Measurements from ENCODE around the gene ARHGEF40.
A peak's percentile ranks its signal among the peaks of the same experiment; 100 is the strongest.

ARHGEF40 gene

DNA sequence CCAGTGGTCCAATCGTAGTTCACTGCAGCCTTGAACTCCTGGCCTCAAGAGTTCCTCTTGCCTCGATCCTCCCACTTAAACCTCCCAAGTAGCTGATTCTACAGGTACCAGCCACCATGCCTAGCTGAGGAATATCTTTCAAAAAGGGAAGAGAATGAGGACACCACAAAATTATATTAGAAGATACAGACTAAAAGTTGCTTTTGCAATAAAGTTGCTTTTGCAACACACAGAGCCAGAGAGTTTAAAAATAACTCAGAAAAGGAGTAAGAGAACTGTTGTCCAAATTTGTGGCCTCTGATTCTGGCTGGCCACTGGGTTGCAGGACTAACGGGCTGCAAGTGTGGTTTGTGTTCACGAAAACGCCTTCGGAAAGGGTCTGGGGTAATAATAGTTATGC, 50.6 kb downstream of the ARHGEF40 start:
- no peak overlapping the region for H3K27ac ChIP-seq
- TF ChIP-seq CTCF (conservative IDR thresholded peaks at IDR 0.05): no peak
- no peak for TF ChIP-seq ZFX (IDR thresholded peaks at IDR 0.05)

DNA sequence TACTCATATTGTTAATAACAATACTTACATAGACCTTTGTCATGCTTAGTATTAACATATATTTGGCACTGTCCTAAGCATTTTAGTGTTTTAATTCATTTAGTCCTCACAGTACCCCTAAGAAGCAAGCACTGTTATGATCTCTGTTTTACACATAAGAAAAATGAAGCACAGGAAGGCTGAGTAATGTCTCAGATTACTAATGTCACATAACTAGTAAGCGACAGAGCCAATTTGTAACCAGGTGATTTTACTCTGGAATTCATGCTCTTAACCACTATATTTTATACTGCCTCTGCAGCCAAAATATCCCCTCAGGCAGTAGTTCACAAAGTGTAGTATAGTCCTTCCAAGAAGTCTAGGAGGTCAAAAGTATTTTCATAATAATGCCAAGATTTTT, 51.0 kb downstream of the ARHGEF40 start:
- H3K27ac ChIP-seq: no peak overlapping the region
- TF ChIP-seq CTCF (conservative IDR thresholded peaks at IDR 0.05): no peak

GRCh38 chr14:21123429-21123828, 53.3 kb downstream of the ARHGEF40 start:
- no peak overlapping the region for H3K27ac ChIP-seq
- TF ChIP-seq ZFX (IDR thresholded peaks at IDR 0.05): no peak
- TF ChIP-seq CTCF (conservative IDR thresholded peaks at IDR 0.05): no peak

DNA sequence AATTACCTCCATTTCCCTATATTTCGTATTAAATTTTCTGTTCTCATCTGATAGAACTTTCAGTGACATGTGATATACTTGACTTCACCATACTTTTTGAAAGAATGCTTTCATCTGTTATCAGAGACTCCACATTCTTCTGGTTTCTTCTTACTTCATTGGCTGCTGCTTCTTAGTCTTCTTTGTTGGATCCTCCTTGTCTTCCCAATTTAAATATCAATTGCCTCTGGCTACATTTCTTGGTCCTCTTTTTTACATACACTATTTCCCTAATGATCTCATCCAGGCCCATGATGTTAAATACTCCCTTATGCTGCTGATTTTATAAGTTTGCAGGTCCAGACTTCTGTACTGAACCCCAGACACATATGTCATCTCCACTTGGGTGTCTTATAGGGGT, 63.8 kb downstream of the ARHGEF40 start:
- H3K27ac ChIP-seq: no peak overlapping the region
- TF ChIP-seq CTCF (conservative IDR thresholded peaks at IDR 0.05) (no peak), ZFX (IDR thresholded peaks at IDR 0.05) (no peak)

DNA sequence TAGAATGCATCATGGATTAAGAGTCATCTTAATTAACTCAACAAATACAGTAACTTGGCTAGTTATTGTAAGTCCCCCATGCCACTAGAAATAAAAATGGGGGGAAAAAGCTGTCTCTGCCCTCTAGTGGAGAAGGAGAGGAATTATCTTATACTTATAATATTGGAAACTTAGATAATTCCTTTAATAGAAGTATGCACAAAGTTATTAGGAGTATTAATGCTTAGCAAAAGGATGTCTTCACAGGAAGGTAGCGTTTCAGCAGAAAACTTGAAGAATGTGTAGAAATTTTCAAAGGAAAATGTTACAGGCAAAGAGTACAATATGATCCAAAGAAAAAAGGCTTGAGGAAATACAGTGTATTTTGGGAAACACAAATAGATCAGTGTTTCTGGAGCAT, 65.9 kb downstream of the ARHGEF40 start:
- TF ChIP-seq ZFX (IDR thresholded peaks at IDR 0.05) (no peak), CTCF (conservative IDR thresholded peaks at IDR 0.05) (peak; percentile 86)

More for the DNA sequence above, 65.9 kb downstream of the ARHGEF40 start:
- no peak overlapping the region for H3K27ac ChIP-seq
